ENCODE measurements around the gene ARAP2. TPM values are rescaled to one million over a fixed set of nuclear protein-coding genes. Genes with fewer than 3 reads are reported as not detected.

ARAP2 gene
- total RNA-seq, 2 donors from 2014 or later, result 44.8 to 51.7 TPM

DNA sequence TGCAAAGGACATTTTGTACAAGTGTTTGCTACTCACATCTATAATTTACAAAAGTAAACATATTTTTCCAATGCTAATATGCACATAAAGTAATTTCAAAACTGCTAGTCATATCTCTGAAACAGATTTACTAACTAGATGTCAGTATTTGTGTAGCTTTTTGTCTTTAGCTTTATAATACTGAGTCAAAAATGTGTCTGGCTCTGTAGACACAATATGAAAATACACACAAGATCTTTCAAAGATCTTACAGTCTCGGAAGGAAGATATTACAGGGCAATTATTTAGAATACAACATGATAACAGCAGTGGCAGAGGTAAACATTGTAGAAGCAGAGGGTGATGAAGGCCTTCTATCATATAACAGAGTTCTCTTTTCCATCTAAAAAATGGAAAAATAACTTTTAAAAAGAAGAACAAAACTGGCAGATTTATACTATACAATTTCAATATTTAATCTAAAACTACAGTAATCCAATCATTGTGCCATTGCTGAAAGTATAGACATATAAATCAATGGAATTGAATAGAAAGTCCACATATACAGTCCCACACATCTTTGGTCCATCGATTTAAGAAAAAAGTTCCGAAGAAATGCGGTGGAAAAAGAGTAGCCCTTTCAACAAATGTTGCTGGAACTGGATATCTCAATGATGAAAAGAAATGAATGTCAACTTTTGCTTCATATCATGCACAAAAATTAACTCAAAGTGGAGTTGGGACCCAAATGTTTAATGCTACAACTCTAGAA lies 29.4 kb downstream of the ARAP2 start:
- Mint-ChIP-seq H3K9me3 (no peaks in the 10 kb centered on the region), H3K27me3 (no peaks in the 10 kb centered on the region), H3K27ac (peak overlapping the region; percentile 59), H3K4me1 (peaks cover 28% of the 10 kb centered on the region), H3K36me3 (ENCODE audit: low read depth) (peaks cover 58% of the 10 kb centered on the region), H3K4me3 (peak overlapping the region; percentile 5)
- ATAC-seq (replicated peaks), result peak; percentile 6

- H3K36me3 Mint-ChIP-seq (ENCODE audit: low read depth), result peaks cover 68% of the 10 kb centered on the region
Observed at GRCh38 chr4:36213977-36214376, 30.3 kb downstream of the ARAP2 start.

GRCh38 chr4:36211084-36211483 lies 33.2 kb downstream of the ARAP2 start:
- no peaks in the 10 kb centered on the region for H3K9me3 Mint-ChIP-seq
- peaks cover 96% of the 10 kb centered on the region for H3K36me3 Mint-ChIP-seq (ENCODE audit: low read depth)
- no peaks in the 10 kb centered on the region for H3K27me3 Mint-ChIP-seq
- no peak overlapping the region for H3K4me3 Mint-ChIP-seq
- H3K4me1 Mint-ChIP-seq, result peaks cover 21% of the 10 kb centered on the region
- peak overlapping the region; percentile 84 for H3K27ac Mint-ChIP-seq
- ATAC-seq (replicated peaks), result no peak

More at GRCh38 chr4:36213977-36214376, 30.3 kb downstream of the ARAP2 start:
- no peak overlapping the region for H3K4me3 Mint-ChIP-seq
- H3K9me3 Mint-ChIP-seq, result no peaks in the 10 kb centered on the region
- no peak overlapping the region for H3K27ac Mint-ChIP-seq
- no peak for ATAC-seq (replicated peaks)
- no peaks in the 10 kb centered on the region for H3K27me3 Mint-ChIP-seq
- H3K4me1 Mint-ChIP-seq, result peaks cover 29% of the 10 kb centered on the region

- peaks cover 99% of the 10 kb centered on the region for H3K36me3 Mint-ChIP-seq (ENCODE audit: low read depth)
- peak overlapping the region; percentile 51 for H3K4me3 Mint-ChIP-seq
- H3K4me1 Mint-ChIP-seq, result peaks cover 21% of the 10 kb centered on the region
- H3K9me3 Mint-ChIP-seq, result no peaks in the 10 kb centered on the region
- peak; percentile 88 for ATAC-seq (replicated peaks)
- no peaks in the 10 kb centered on the region for H3K27me3 Mint-ChIP-seq
- peak overlapping the region; percentile 84 for H3K27ac Mint-ChIP-seq
Observed at GRCh38 chr4:36209941-36210649, 34.2 kb downstream of the ARAP2 start.

GRCh38 chr4:36208893-36209473 lies 35.3 kb downstream of the ARAP2 start:
- peak; percentile 76 for ATAC-seq (replicated peaks)
- no peaks in the 10 kb centered on the region for H3K27me3 Mint-ChIP-seq
- H3K9me3 Mint-ChIP-seq, result no peaks in the 10 kb centered on the region
- H3K4me3 Mint-ChIP-seq, result peak overlapping the region; percentile 51
- peaks cover 98% of the 10 kb centered on the region for H3K36me3 Mint-ChIP-seq (ENCODE audit: low read depth)
- H3K4me1 Mint-ChIP-seq, result peaks cover 15% of the 10 kb centered on the region
- H3K27ac Mint-ChIP-seq, result peak overlapping the region; percentile 84

GRCh38 chr4:36207831-36208520 lies 36.3 kb downstream of the ARAP2 start:
- H3K4me3 Mint-ChIP-seq, result peak overlapping the region; percentile 51

GRCh38 chr4:36207367-36207766 lies 36.9 kb downstream of the ARAP2 start:
- no peak overlapping the region for H3K27ac Mint-ChIP-seq
- no peaks in the 10 kb centered on the region for H3K9me3 Mint-ChIP-seq
- no peaks in the 10 kb centered on the region for H3K27me3 Mint-ChIP-seq
- peaks cover 97% of the 10 kb centered on the region for H3K36me3 Mint-ChIP-seq (ENCODE audit: low read depth)
- peaks cover 15% of the 10 kb centered on the region for H3K4me1 Mint-ChIP-seq
- no peak for ATAC-seq (replicated peaks)
- H3K4me3 Mint-ChIP-seq, result no peak overlapping the region

More at GRCh38 chr4:36207831-36208520, 36.3 kb downstream of the ARAP2 start:
- Mint-ChIP-seq H3K4me1 (peaks cover 15% of the 10 kb centered on the region), H3K9me3 (no peaks in the 10 kb centered on the region), H3K36me3 (ENCODE audit: low read depth) (peaks cover 98% of the 10 kb centered on the region), H3K27ac (peak overlapping the region; percentile 76), H3K27me3 (no peaks in the 10 kb centered on the region)
- no peak for ATAC-seq (replicated peaks)

DNA sequence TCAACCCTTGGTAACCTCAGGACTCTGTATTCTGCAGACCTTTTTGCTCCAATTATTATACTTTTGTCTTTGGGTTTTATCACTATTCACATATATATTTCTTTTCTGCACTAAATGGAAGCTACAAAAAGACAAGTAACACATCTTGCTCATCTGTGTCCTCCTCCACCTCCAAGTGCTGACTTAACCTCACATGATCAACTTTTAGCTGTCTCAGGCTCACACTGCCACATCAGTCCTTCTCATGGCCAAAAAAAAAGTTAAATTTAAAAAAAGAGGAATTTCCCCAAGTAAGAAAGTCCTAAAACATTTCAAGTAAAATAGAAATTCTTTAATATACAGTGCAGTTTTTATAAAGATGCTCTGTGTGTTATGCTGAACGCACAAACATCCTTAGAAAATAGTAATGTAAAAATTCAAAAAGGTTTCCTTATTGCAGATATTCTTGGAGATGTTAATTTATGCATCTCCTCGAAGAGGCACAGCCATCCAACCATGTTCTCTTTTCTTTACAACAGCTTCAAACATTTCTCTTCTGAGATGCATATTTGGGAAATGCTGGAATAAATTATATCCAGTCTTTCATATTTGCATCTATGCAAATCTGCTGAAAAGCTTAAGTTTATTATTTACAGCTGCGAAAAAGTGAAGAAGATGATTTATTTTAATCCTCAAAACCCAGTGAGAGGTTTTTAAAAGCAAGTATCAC lies 37.6 kb downstream of the ARAP2 start:
- Mint-ChIP-seq H3K4me3 (no peak overlapping the region), H3K4me1 (peaks cover 15% of the 10 kb centered on the region), H3K36me3 (ENCODE audit: low read depth) (peaks cover 97% of the 10 kb centered on the region), H3K27me3 (no peaks in the 10 kb centered on the region), H3K27ac (no peak overlapping the region), H3K9me3 (no peaks in the 10 kb centered on the region)
- ATAC-seq (replicated peaks), result no peak

DNA sequence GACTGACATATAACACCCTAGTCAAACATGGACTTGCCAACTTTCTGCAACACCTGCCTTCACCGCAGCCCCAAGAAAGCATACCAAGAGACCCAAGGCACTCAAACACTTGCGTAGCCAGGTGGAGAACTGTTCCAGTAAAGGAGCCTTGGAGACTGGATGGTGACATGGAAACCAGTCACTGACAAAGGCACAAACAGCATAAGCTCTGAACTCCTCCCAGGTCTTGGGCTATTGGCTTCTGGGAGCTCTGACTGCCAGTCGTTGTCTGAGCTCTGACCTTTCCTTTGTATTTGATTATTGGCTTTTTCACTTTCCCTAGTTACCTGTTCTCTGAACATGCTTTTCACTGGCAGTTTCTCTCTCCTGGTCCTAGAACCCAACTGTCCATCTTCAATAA lies 38.3 kb downstream of the ARAP2 start:
- no peak for ATAC-seq (replicated peaks)
- Mint-ChIP-seq H3K4me1 (peaks cover 15% of the 10 kb centered on the region), H3K27ac (no peak overlapping the region), H3K27me3 (no peaks in the 10 kb centered on the region), H3K9me3 (no peaks in the 10 kb centered on the region), H3K4me3 (no peak overlapping the region), H3K36me3 (ENCODE audit: low read depth) (peaks cover 97% of the 10 kb centered on the region)

GRCh38 chr4:36198861-36199260 lies 45.5 kb downstream of the ARAP2 start:
- Mint-ChIP-seq H3K27me3 (no peaks in the 10 kb centered on the region), H3K4me1 (peaks cover 11% of the 10 kb centered on the region), H3K27ac (no peak overlapping the region), H3K4me3 (no peak overlapping the region), H3K9me3 (no peaks in the 10 kb centered on the region), H3K36me3 (ENCODE audit: low read depth) (peaks cover 51% of the 10 kb centered on the region)
- ATAC-seq (replicated peaks), result no peak

DNA sequence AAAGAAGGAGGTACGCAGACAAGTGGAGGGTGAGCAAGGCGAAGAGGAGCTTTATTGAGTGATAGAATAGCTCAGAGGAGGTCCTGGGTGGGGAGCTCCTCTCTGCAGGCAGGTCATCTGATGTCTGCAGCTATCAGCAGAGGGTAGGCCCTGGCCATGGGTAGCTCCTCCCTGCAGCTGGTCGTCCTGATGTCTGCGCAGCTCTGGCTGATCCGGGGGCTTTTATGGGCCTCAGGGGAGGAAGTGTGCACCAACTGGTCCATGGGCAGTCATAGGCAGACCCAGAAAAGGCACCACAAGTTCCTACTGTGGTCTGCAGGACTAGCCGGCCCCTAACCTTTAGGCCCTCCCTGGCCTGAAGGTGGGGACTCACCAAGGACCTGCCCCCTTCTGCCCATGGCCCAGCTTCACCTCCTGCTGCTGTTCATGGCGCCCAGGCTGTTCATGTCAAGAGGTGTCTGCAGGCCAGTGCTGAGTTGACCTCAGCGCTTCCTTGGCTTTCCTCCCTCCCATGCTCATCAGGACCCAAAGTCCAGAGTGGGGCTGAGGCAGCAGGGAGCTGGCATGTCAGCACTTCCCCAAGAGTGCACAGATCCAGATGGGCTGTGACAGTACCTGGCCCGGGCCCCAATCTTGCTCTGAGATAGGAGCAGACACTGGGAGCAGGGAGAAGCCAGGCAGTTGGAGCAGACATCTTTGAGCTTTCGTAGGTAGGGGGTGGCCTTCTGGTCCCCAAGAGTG lies 46.1 kb downstream of the ARAP2 start:
- ATAC-seq (replicated peaks), result no peak
- H3K27me3 Mint-ChIP-seq, result no peaks in the 10 kb centered on the region
- H3K27ac Mint-ChIP-seq, result no peak overlapping the region
- no peaks in the 10 kb centered on the region for H3K9me3 Mint-ChIP-seq
- no peak overlapping the region for H3K4me3 Mint-ChIP-seq
- H3K4me1 Mint-ChIP-seq, result peaks cover 11% of the 10 kb centered on the region
- peaks cover 49% of the 10 kb centered on the region for H3K36me3 Mint-ChIP-seq (ENCODE audit: low read depth)

- H3K36me3 Mint-ChIP-seq (ENCODE audit: low read depth), result peaks cover 50% of the 10 kb centered on the region
- H3K4me3 Mint-ChIP-seq, result no peak overlapping the region
- no peak overlapping the region for H3K27ac Mint-ChIP-seq
- H3K27me3 Mint-ChIP-seq, result no peaks in the 10 kb centered on the region
- no peak for ATAC-seq (replicated peaks)
- H3K9me3 Mint-ChIP-seq, result no peaks in the 10 kb centered on the region
- peaks cover 11% of the 10 kb centered on the region for H3K4me1 Mint-ChIP-seq
Observed at GRCh38 chr4:36197501-36197900, 46.8 kb downstream of the ARAP2 start.

GRCh38 chr4:36196145-36196913 lies 48.0 kb downstream of the ARAP2 start:
- Mint-ChIP-seq H3K27ac (peak overlapping the region; percentile 4), H3K36me3 (ENCODE audit: low read depth) (peaks cover 50% of the 10 kb centered on the region), H3K4me3 (no peak overlapping the region), H3K9me3 (no peaks in the 10 kb centered on the region), H3K27me3 (no peaks in the 10 kb centered on the region), H3K4me1 (peaks cover 11% of the 10 kb centered on the region)
- no peak for ATAC-seq (replicated peaks)
